Progenitor cell of endocrine pancreas (in vitro differentiated cells): ENCODE results near the gene COG7. TPM values are rescaled to one million over a fixed set of nuclear protein-coding genes. Genes with fewer than 3 reads are reported as not detected.
"Not testable (repeated sequence)": the region's sequence is repeated elsewhere in the genome, so short reads cannot be mapped to it uniquely, and the experiment has no call there.

Experiments
- DNase-seq: peaks from one replicate; pipeline ENCODE4 v3.0.0; 2021; ENCODE audit warnings: low spot score; ENCODE audit not compliant: unreplicated experiment
- H3K27ac Mint-ChIP-seq: 2 replicates; pipeline ENCODE4 v1.8.0; 2021; ENCODE audit warnings: mild to moderate bottlenecking, moderate library complexity, mixed read lengths
- H3K27me3 Mint-ChIP-seq: 2 replicates; pipeline ENCODE4 v1.8.0; 2021; ENCODE audit warnings: mixed read lengths
- H3K36me3 Mint-ChIP-seq: 2 replicates; pipeline ENCODE4 v1.8.0; 2022; ENCODE audit warnings: mixed read lengths; ENCODE audit not compliant: insufficient read depth
- H3K4me1 Mint-ChIP-seq: 2 replicates; pipeline ENCODE4 v1.8.0; 2021; ENCODE audit warnings: low read depth, mixed read lengths
- H3K4me3 Mint-ChIP-seq: 2 replicates; pipeline ENCODE4 v1.8.0; 2021; ENCODE audit warnings: low read depth, mild to moderate bottlenecking, moderate library complexity, mixed read lengths
- H3K9me3 Mint-ChIP-seq: 2 replicates; pipeline ENCODE4 v1.8.0; 2021; ENCODE audit warnings: low read depth, mixed read lengths
- CTCF ChIP-seq: fragments of 200-600 bp; sonication (generic); IDR thresholded peaks from one replicate; pipeline ENCODE4 v1.5.0; 2021; ENCODE audit warnings: antibody characterized with exemption, mild to moderate bottlenecking; ENCODE audit not compliant: unreplicated experiment
- total RNA-seq: library from RNA; stranded (reverse); gene quantifications from 2 replicates; pipeline ENCODE4 v1.2.1, GENCODE V29; 2021

The COG7 gene
- total RNA-seq, 1 donor from 2014 or later: 28.3 TPM

- H3K27ac Mint-ChIP-seq: no peak overlapping the region
- no peak for DNase-seq
- no peak overlapping the region for H3K4me3 Mint-ChIP-seq
- no peaks in the 10 kb centered on the region for H3K9me3 Mint-ChIP-seq
- peaks cover 16% of the 10 kb centered on the region for H3K36me3 Mint-ChIP-seq
- no peak for TF ChIP-seq CTCF
- no peaks in the 10 kb centered on the region for H3K27me3 Mint-ChIP-seq
- H3K4me1 Mint-ChIP-seq: no peaks in the 10 kb centered on the region
Measured at GRCh38 chr16:23406024-23406423, 47.0 kb downstream of the COG7 start.

GRCh38 chr16:23403547-23403946 is 49.4 kb downstream of the COG7 start:
- H3K27ac Mint-ChIP-seq: no peak overlapping the region

GRCh38 chr16:23402100-23402499 is 50.9 kb downstream of the COG7 start:
- no peak overlapping the region for H3K4me3 Mint-ChIP-seq
- H3K27ac Mint-ChIP-seq: no peak overlapping the region
- no peaks in the 10 kb centered on the region for H3K9me3 Mint-ChIP-seq
- TF ChIP-seq CTCF: no peak
- no peaks in the 10 kb centered on the region for H3K27me3 Mint-ChIP-seq
- no peaks in the 10 kb centered on the region for H3K4me1 Mint-ChIP-seq
- H3K36me3 Mint-ChIP-seq: peaks cover 23% of the 10 kb centered on the region
- DNase-seq: no peak

More at GRCh38 chr16:23403547-23403946, 49.4 kb downstream of the COG7 start:
- H3K9me3 Mint-ChIP-seq: no peaks in the 10 kb centered on the region
- no peak overlapping the region for H3K4me3 Mint-ChIP-seq
- H3K27me3 Mint-ChIP-seq: no peaks in the 10 kb centered on the region
- no peak for TF ChIP-seq CTCF
- H3K36me3 Mint-ChIP-seq: peaks cover 23% of the 10 kb centered on the region
- no peak for DNase-seq
- H3K4me1 Mint-ChIP-seq: no peaks in the 10 kb centered on the region

- Mint-ChIP-seq H3K4me1 (no peaks in the 10 kb centered on the region), H3K4me3 (no peak overlapping the region), H3K36me3 (peaks cover 22% of the 10 kb centered on the region), H3K9me3 (no peaks in the 10 kb centered on the region), H3K27ac (peak overlapping the region; percentile 54), H3K27me3 (no peaks in the 10 kb centered on the region)
- no peak for TF ChIP-seq CTCF
- no peak for DNase-seq
Measured at GRCh38 chr16:23401139-23401538, 51.9 kb downstream of the COG7 start.

GRCh38 chr16:23400447-23400846 is 52.5 kb downstream of the COG7 start:
- H3K36me3 Mint-ChIP-seq: peaks cover 21% of the 10 kb centered on the region
- H3K9me3 Mint-ChIP-seq, DNase-seq, H3K4me3 Mint-ChIP-seq, H3K27me3 Mint-ChIP-seq, H3K4me1 Mint-ChIP-seq: not testable (repeated sequence)
- peak overlapping the region; percentile 73 for H3K27ac Mint-ChIP-seq

GRCh38 chr16:23398987-23399805 is 53.8 kb downstream of the COG7 start:
- DNase-seq: no peak
- Mint-ChIP-seq H3K9me3 (no peaks in the 10 kb centered on the region), H3K4me3 (no peak overlapping the region), H3K27ac (no peak overlapping the region), H3K36me3 (peaks cover 19% of the 10 kb centered on the region), H3K4me1 (peaks cover 2% of the 10 kb centered on the region), H3K27me3 (no peaks in the 10 kb centered on the region)
- TF ChIP-seq CTCF: no peak
